HepG2 (cell line): ENCODE data around the gene DQX1.

Experiments used
- CTCF ChIP-seq: sonication (generic); formaldehyde crosslinking; IDR thresholded peaks from 2 replicates; pipeline ENCODE4 v1.5.0; 2020; ENCODE audit warnings: mild to moderate bottlenecking, missing genetic modification reagents, moderate library complexity
- DNMT1 ChIP-seq: sonication (generic); formaldehyde crosslinking; IDR thresholded peaks from 2 replicates; pipeline ENCODE4 v1.5.1; 2020; ENCODE audit warnings: mild to moderate bottlenecking, missing genetic modification reagents
- ESRRA ChIP-seq: sonication (generic); formaldehyde crosslinking; IDR thresholded peaks from 2 replicates; pipeline ENCODE4 v1.5.1; 2020; ENCODE audit warnings: mild to moderate bottlenecking, low read depth, missing genetic modification reagents
- GLI4 ChIP-seq: sonication (generic); formaldehyde crosslinking; IDR thresholded peaks from 2 replicates; pipeline ENCODE4 v1.5.1; 2020; ENCODE audit warnings: missing genetic modification reagents, mild to moderate bottlenecking, moderate library complexity, borderline replicate concordance
- MTA3 ChIP-seq: sonication (generic); formaldehyde crosslinking; IDR thresholded peaks from 2 replicates; pipeline ENCODE4 v1.4.0; 2020; ENCODE audit warnings: missing genetic modification reagents
- PHF5A ChIP-seq: IDR thresholded peaks from one replicate; pipeline ENCODE4 v1.6.1; 2018; ENCODE audit warnings: low read depth, missing genetic modification reagents; ENCODE audit not compliant: unreplicated experiment
- POLR2AphosphoS5 ChIP-seq: IDR thresholded peaks from 2 replicates; pipeline ENCODE4 v1.6.1; 2012; ENCODE audit warnings: low read depth, low read length
- YY1 ChIP-seq: IDR thresholded peaks from 2 replicates; pipeline ENCODE4 v1.6.1; 2011; ENCODE audit warnings: low read length, low read depth, moderate library complexity, mild to moderate bottlenecking; ENCODE audit not compliant: insufficient read depth, insufficient replicate concordance
- ZBTB34 ChIP-seq: sonication (generic); formaldehyde crosslinking; IDR thresholded peaks from 2 replicates; pipeline ENCODE4 v1.8.0; 2022; ENCODE audit warnings: mild to moderate bottlenecking, missing genetic modification reagents
- ZNF670 ChIP-seq: sonication (generic); formaldehyde crosslinking; IDR thresholded peaks from 2 replicates; pipeline ENCODE4 v1.8.0; 2022; ENCODE audit warnings: mild to moderate bottlenecking, missing genetic modification reagents, borderline replicate concordance

- TF ChIP-seq CTCF (CRISPR knock-in tag) (no peak; the same call in 1 of the 2 replicates), ESRRA (CRISPR knock-in tag) (0 out of 2 replicates have a peak, but pooled peaks have one; percentile 8), ZNF670 (no peak), POLR2AphosphoS5 (no peak), GLI4 (CRISPR knock-in tag) (no peak), YY1 (no peak), MTA3 (no peak), ZBTB34 (CRISPR knock-in tag) (no peak; the same call in 1 of the 2 replicates), DNMT1 (no peak), PHF5A (CRISPR knock-in tag) (no peak)
These were observed 2.7 kb upstream of the DQX1 start for GRCh38 chr2:74528600-74529356.
